ENCODE data around the gene KCNJ11.

GRCh38 chr11:17395978-17396377, 7.5 kb upstream of the KCNJ11 start:
- no peak for TF ChIP-seq POLR2A (IDR thresholded peaks at IDR 0.05)
- no peak for TF ChIP-seq CTCF (IDR thresholded peaks at IDR 0.05)

Measured in ovary (tissue), 3 donors.